HCT116 (cell line): ENCODE data around the gene GJD3. TPM values are rescaled to one million over a fixed set of nuclear protein-coding genes. Genes with fewer than 3 reads are reported as not detected.
A peak's percentile ranks its signal among the peaks of the same experiment; 100 is the strongest.

ENCODE experiments used
- ATAC-seq: fragments of 200-7000 bp; cut with Tn5 transposase; 2 replicates; pipeline ENCODE4 v1.9.1; 2020; ENCODE audit warnings: mild to moderate bottlenecking, moderate library complexity
- BruUV-seq: library from RNA; stranded (reverse); fragments of 400-500 nt; replicated peaks from 2 replicates; lab custom pipeline; 2021; lab: Mats Ljungman, UMichigan
- CTCF ChIA-PET: fragments of 300-600 bp; sonication (Branson Sonifier 250); formaldehyde crosslinking; loops from one replicate; lab custom pipeline; 2021; ENCODE audit warnings: antibody characterized with exemption; lab: Charles Lee
- POLR2A ChIA-PET: fragments of 300-600, 350-600 bp; sonication (Branson Sonifier 250); formaldehyde crosslinking; loops from one replicate; lab custom pipeline; 2021; ENCODE audit warnings: antibody characterized with exemption; lab: Charles Lee
- RAD21 ChIA-PET, 2 experiments: fragments of 300-600 bp; sonication (Branson Sonifier 250); formaldehyde crosslinking; loops; one replicate each; lab custom pipeline; 2023; ENCODE audit warnings: low total read pairs in 2 of 2; ENCODE audit not compliant: uncharacterized antibody in 2 of 2, unreplicated experiment in 2 of 2, low non-redundant PET in 1 of 2; lab: Charles Lee
- DNase-seq: peaks from one replicate; pipeline ENCODE4 v3.0.0-alpha.2; 2010; ENCODE audit warnings: low read depth, low spot score
- H2AFZ ChIP-seq: fragments of 200-600 bp; shearing (Covaris generic), sonication (generic); 2 replicates; pipeline ENCODE4 v1.6.1; 2017; ENCODE audit warnings: low read depth, mixed run types, mixed read lengths, antibody characterized with exemption, low read length; ENCODE audit not compliant: poor library complexity, severe bottlenecking
- H3K27ac ChIP-seq: 2 replicates; pipeline ENCODE4 v1.5.1; 2012; ENCODE audit warnings: low read depth, low read length
- H3K27me3 ChIP-seq: fragments of 200-600 bp; sonication (generic); 2 replicates; pipeline ENCODE4 v1.6.1; 2016; ENCODE audit warnings: mixed run types, low read length, mixed read lengths; ENCODE audit not compliant: insufficient read depth
- H3K36me3 ChIP-seq, 2 experiments: fragments of 200-500 bp in 1 of 2; fragments of 200-600 bp in 1 of 2; sonication (Bioruptor generic) in 1 of 2; sonication (generic) in 1 of 2; 2 replicates each; pipeline versions ENCODE4 v1.5.1 to v1.6.1; 2014 to 2016; ENCODE audit warnings: low read length in 2 of 2, inconsistent platforms in 1 of 2, mixed read lengths in 1 of 2, mixed run types in 1 of 2; ENCODE audit not compliant: insufficient read depth in 2 of 2, control insufficient read depth in 1 of 2
- H3K4me1 ChIP-seq, 2 experiments: fragments of 200-600 bp in 1 of 2; sonication (generic) in 1 of 2; 2 replicates each; pipeline versions ENCODE4 v1.5.1 to v1.6.1; 2012 to 2017; ENCODE audit warnings: low read length in 2 of 2, inconsistent platforms in 1 of 2, mild to moderate bottlenecking in 1 of 2, mixed read lengths in 1 of 2, mixed run types in 1 of 2, moderate library complexity in 1 of 2; ENCODE audit not compliant: insufficient read depth in 2 of 2, control insufficient read depth in 1 of 2
- H3K4me2 ChIP-seq: fragments of 200-600 bp; sonication (generic); 2 replicates; pipeline ENCODE4 v1.6.1; 2017; ENCODE audit warnings: mixed run types, low read length, mixed read lengths
- H3K4me3 ChIP-seq, 2 experiments: fragments of 200-600 bp in 1 of 2; sonication (generic) in 1 of 2; replicated peaks in 1 of 2; 2 replicates each; pipeline ENCODE4 v1.5.1; 2011 to 2016; ENCODE audit warnings: low read length in 2 of 2, control low read depth in 1 of 2, low read depth in 1 of 2, mild to moderate bottlenecking in 1 of 2, mixed read lengths in 1 of 2, mixed run types in 1 of 2
- H3K79me2 ChIP-seq: fragments of 200-600 bp; sonication (generic); 2 replicates; pipeline ENCODE4 v1.6.1; 2017; ENCODE audit warnings: mild to moderate bottlenecking, mixed run types, low read length, moderate library complexity, mixed read lengths; ENCODE audit not compliant: insufficient read depth
- H3K9ac ChIP-seq: fragments of 200-600 bp; sonication (generic); 2 replicates; pipeline ENCODE4 v1.6.1; 2016; ENCODE audit warnings: low read length, mixed read lengths
- H3K9me2 ChIP-seq: fragments of 200-600 bp; sonication (generic), shearing (Covaris generic); 2 replicates; pipeline ENCODE4 v1.6.1; 2017; ENCODE audit warnings: mixed run types, mild to moderate bottlenecking, moderate library complexity; ENCODE audit not compliant: insufficient read depth
- H3K9me3 ChIP-seq, 2 experiments: fragments of 200-500 bp in 1 of 2; fragments of 200-600 bp in 1 of 2; sonication (Bioruptor generic) in 1 of 2; sonication (generic) in 1 of 2; 2 replicates each; pipeline ENCODE4 v1.6.1; 2014 to 2017; ENCODE audit warnings: low read length in 2 of 2, mixed read lengths in 2 of 2, inconsistent platforms in 1 of 2, low read depth in 1 of 2, mild to moderate bottlenecking in 1 of 2, mixed run types in 1 of 2, moderate library complexity in 1 of 2; ENCODE audit not compliant: control insufficient read depth in 1 of 2, insufficient read depth in 1 of 2
- H4K20me1 ChIP-seq: fragments of 200-600 bp; sonication (generic), shearing (Covaris generic); 2 replicates; pipeline ENCODE4 v1.6.1; 2017; ENCODE audit warnings: mixed run types, mild to moderate bottlenecking, moderate library complexity; ENCODE audit not compliant: insufficient read depth
- ATF3 ChIP-seq: IDR thresholded peaks from 2 replicates; pipeline ENCODE4 v1.6.1; 2012
- CBX3 ChIP-seq: IDR thresholded peaks from 2 replicates; pipeline ENCODE4 v1.6.1; 2012; ENCODE audit warnings: low read depth
- CTCF ChIP-seq, 3 experiments: fragments of 200-600 bp in 1 of 3; sonication (generic) in 1 of 3; IDR thresholded peaks in 2 of 3; conservative IDR thresholded peaks in 1 of 3; 2 replicates each; pipeline ENCODE4 v1.5.1; 2012 to 2017; ENCODE audit warnings: low read depth in 2 of 3, low read length in 2 of 3, antibody characterized with exemption in 1 of 3, borderline replicate concordance in 1 of 3, control low read depth in 1 of 3, mild to moderate bottlenecking in 1 of 3, mixed read lengths in 1 of 3, mixed run types in 1 of 3, moderate library complexity in 1 of 3; ENCODE audit not compliant: insufficient read depth in 1 of 3
- EGR1 ChIP-seq: IDR thresholded peaks from 2 replicates; pipeline ENCODE4 v1.6.1; 2012; ENCODE audit warnings: low read depth
- ELF1 ChIP-seq: IDR thresholded peaks from 2 replicates; pipeline ENCODE4 v1.6.1; 2012; ENCODE audit warnings: low read depth, borderline replicate concordance
- EZH2 ChIP-seq: fragments of 200-600 bp; sonication (generic); IDR thresholded peaks from 2 replicates; pipeline ENCODE4 v1.6.1; 2017; ENCODE audit warnings: antibody characterized with exemption, mixed run types
- EZH2phosphoT487 ChIP-seq: fragments of 200-600 bp; IDR thresholded peaks from 2 replicates; pipeline ENCODE4 v1.6.1; 2018; ENCODE audit warnings: antibody characterized with exemption, borderline replicate concordance
- FOSL1 ChIP-seq: IDR thresholded peaks from 2 replicates; pipeline ENCODE4 v1.6.1; 2012; ENCODE audit warnings: low read depth
- MAX ChIP-seq: IDR thresholded peaks from 2 replicates; pipeline ENCODE4 v1.6.1; 2012
- POLR2A ChIP-seq: IDR thresholded peaks from 2 replicates; pipeline ENCODE4 v1.7.0; 2011; ENCODE audit warnings: borderline replicate concordance; ENCODE audit not compliant: insufficient read depth, insufficient read length; ENCODE audit errors: extremely low read depth
- POLR2AphosphoS5 ChIP-seq: IDR thresholded peaks from 2 replicates; pipeline ENCODE4 v1.6.1; 2011; ENCODE audit warnings: mild to moderate bottlenecking, low read depth, low read length, moderate library complexity
- RAD21 ChIP-seq: IDR thresholded peaks from 2 replicates; pipeline ENCODE4 v1.6.1; 2012; ENCODE audit warnings: low read depth, mild to moderate bottlenecking
- SIN3A ChIP-seq: IDR thresholded peaks from 2 replicates; pipeline ENCODE4 v1.6.1; 2012; ENCODE audit warnings: low read depth
- SP1 ChIP-seq: IDR thresholded peaks from 2 replicates; pipeline ENCODE4 v1.6.1; 2012; ENCODE audit warnings: low read depth
- SRF ChIP-seq: IDR thresholded peaks from 2 replicates; pipeline ENCODE4 v1.6.1; 2012; ENCODE audit warnings: low read depth
- YY1 ChIP-seq: IDR thresholded peaks from 2 replicates; pipeline ENCODE4 v1.6.1; 2011; ENCODE audit warnings: low read length, low read depth, moderate library complexity, mild to moderate bottlenecking; ENCODE audit not compliant: insufficient replicate concordance; ENCODE audit errors: extremely low read depth
- ZBTB33 ChIP-seq: IDR thresholded peaks from 2 replicates; pipeline ENCODE4 v1.6.1; 2011; ENCODE audit warnings: mild to moderate bottlenecking, low read length, moderate library complexity; ENCODE audit not compliant: insufficient replicate concordance; ENCODE audit errors: extremely low read depth
- ZNF274 ChIP-seq: fragments of 200-500 bp; sonication (Bioruptor generic); IDR thresholded peaks from 2 replicates; pipeline ENCODE4 v1.6.1; 2014; ENCODE audit warnings: mild to moderate bottlenecking, low read depth, low read length, inconsistent platforms
- intact Hi-C: fragments of 100-400 bp; cut with micrococcal nuclease; formaldehyde crosslinking; loops from 2 replicates; pipeline ENCODE4 v1.10.0; 2022
- total RNA-seq: library from RNA; stranded (reverse); gene quantifications from one replicate; pipeline ENCODE4 v1.2.1, GENCODE V29; 2021; ENCODE audit not compliant: unreplicated experiment

Gene GJD3
- total RNA-seq, 1 experiment from 2014 or later: not detected

GRCh38 chr17:40319651-40320540, 44.6 kb downstream of the GJD3 start:
- no peaks in the 10 kb centered on the region for H3K36me3 ChIP-seq
- H3K79me2 ChIP-seq: peaks cover 68% of the 10 kb centered on the region
- peak overlapping the region; percentile 99 for H3K9ac ChIP-seq
- RAD21 ChIA-PET: no interaction called here
- no peak for ATAC-seq
- H2AFZ ChIP-seq: no peak overlapping the region
- no peaks in the 10 kb centered on the region for H3K9me2 ChIP-seq
- no peak overlapping the region for H3K27ac ChIP-seq
- intact Hi-C loops: loop anchor here (2.0 kb wide), 1 partner anchor 21 kb away; no protein-coding TSS in a partner anchor
- CTCF ChIA-PET: interaction anchor here (1.0 kb wide), 1 partner anchor 8 kb away, joined by 3 read pairs; no protein-coding TSS in a partner anchor
- H3K9me3 ChIP-seq: no peaks in the 10 kb centered on the region
- no peak for DNase-seq
- H4K20me1 ChIP-seq: no peaks in the 10 kb centered on the region
- H3K4me3 ChIP-seq: peak overlapping the region; percentile 94 to 95; a peak in 3 of 4 replicates
- BruUV-seq: no TSS peak
- no peak for TF ChIP-seq MAX
- no peak for TF ChIP-seq ATF3
- TF ChIP-seq EGR1: no peak
- no peak for TF ChIP-seq SRF
- no peak for TF ChIP-seq CTCF (IDR thresholded peaks at IDR 0.05 in 2 of 3, conservative IDR thresholded peaks at IDR 0.05 in 1 of 3; ENCODE audit: borderline replicate concordance in 1 of 3, insufficient read depth in 1 of 3, low read depth in 2 of 3, low read length in 2 of 3)
- TF ChIP-seq SIN3A: no peak
- TF ChIP-seq SP1: no peak
- TF ChIP-seq ZNF274: no peak
- TF ChIP-seq POLR2A: no peak
- no peak for TF ChIP-seq POLR2AphosphoS5
- no peak for TF ChIP-seq ZBTB33
- TF ChIP-seq FOSL1: no peak
- no peak for TF ChIP-seq ELF1
- no peak for TF ChIP-seq EZH2phosphoT487
- TF ChIP-seq EZH2: no peak
- no peak for TF ChIP-seq RAD21
- no peak for TF ChIP-seq YY1
- no peak for TF ChIP-seq CBX3
- peak overlapping the region; percentile 95 for H3K4me2 ChIP-seq
- POLR2A ChIA-PET: no interaction called here
- peaks cover 60 to 84% of the 10 kb centered on the region in 2 experiments for H3K4me1 ChIP-seq
- H3K27me3 ChIP-seq: no peaks in the 10 kb centered on the region
